GM23248 (cell line): ENCODE data around the gene C4BPA. TPM values are rescaled to one million over a fixed set of nuclear protein-coding genes. Genes with fewer than 3 reads are reported as not detected.

Source experiments
- DNase-seq: peaks from one replicate; pipeline ENCODE4 v3.0.0-alpha.2; 2015
- H2AFZ ChIP-seq: fragments of 200-600 bp; sonication (generic); 2 replicates; pipeline ENCODE4 v1.6.1; 2016; ENCODE audit warnings: antibody characterized with exemption
- H3F3A ChIP-seq: fragments of 200-600 bp; sonication (generic); 2 replicates; pipeline ENCODE4 v1.6.1; 2016; ENCODE audit warnings: mild to moderate bottlenecking, antibody characterized with exemption, mixed run types; ENCODE audit not compliant: insufficient read depth
- H3K27ac ChIP-seq: fragments of 200-600 bp; sonication (generic); 2 replicates; pipeline ENCODE4 v1.5.1; 2016; ENCODE audit warnings: mild to moderate bottlenecking
- H3K27me3 ChIP-seq: fragments of 200-600 bp; sonication (generic); replicated peaks from 2 replicates; pipeline ENCODE4 v1.6.1; 2016; ENCODE audit warnings: mild to moderate bottlenecking; ENCODE audit not compliant: insufficient read depth
- H3K36me3 ChIP-seq: fragments of 200-600 bp; sonication (generic); 2 replicates; pipeline ENCODE4 v1.6.1; 2016; ENCODE audit warnings: low read depth, mild to moderate bottlenecking
- H3K4me1 ChIP-seq: fragments of 200-600 bp; sonication (generic); 2 replicates; pipeline ENCODE4 v1.6.1; 2016; ENCODE audit warnings: mild to moderate bottlenecking; ENCODE audit not compliant: insufficient read depth
- H3K4me2 ChIP-seq: fragments of 200-600 bp; sonication (generic); one replicate; pipeline ENCODE4 v1.6.1; 2016; ENCODE audit warnings: mild to moderate bottlenecking; ENCODE audit not compliant: unreplicated experiment
- H3K4me3 ChIP-seq: fragments of 200-600 bp; sonication (generic); 2 replicates; pipeline ENCODE4 v1.5.1; 2016; ENCODE audit warnings: mild to moderate bottlenecking
- H3K79me2 ChIP-seq: fragments of 200-600 bp; sonication (generic); 2 replicates; pipeline ENCODE4 v1.6.1; 2016; ENCODE audit warnings: mild to moderate bottlenecking; ENCODE audit not compliant: insufficient read depth
- H3K9ac ChIP-seq: fragments of 200-600 bp; sonication (generic); 2 replicates; pipeline ENCODE4 v1.6.1; 2016; ENCODE audit warnings: mild to moderate bottlenecking
- H3K9me2 ChIP-seq: fragments of 200-600 bp; sonication (generic); 2 replicates; pipeline ENCODE4 v1.6.1; 2016; ENCODE audit warnings: mixed run types, mild to moderate bottlenecking, moderate library complexity; ENCODE audit not compliant: insufficient read depth
- H3K9me3 ChIP-seq: fragments of 200-600 bp; sonication (generic); one replicate; pipeline ENCODE4 v1.6.1; 2017; ENCODE audit warnings: low read depth
- H4K20me1 ChIP-seq: fragments of 200-600 bp; sonication (generic); 2 replicates; pipeline ENCODE4 v1.6.0; 2016; ENCODE audit not compliant: insufficient read depth
- EZH2 ChIP-seq: fragments of 200-600 bp; sonication (generic); IDR thresholded peaks from 2 replicates; pipeline ENCODE4 v1.6.1; 2018; ENCODE audit warnings: antibody characterized with exemption, mild to moderate bottlenecking; ENCODE audit not compliant: insufficient read depth, poor library complexity, severe bottlenecking
- EZH2phosphoT487 ChIP-seq: fragments of 200-600 bp; sonication (generic); IDR thresholded peaks from 2 replicates; pipeline ENCODE4 v1.6.1; 2018; ENCODE audit warnings: antibody characterized with exemption, moderate library complexity, mild to moderate bottlenecking, low read depth; ENCODE audit not compliant: insufficient read depth
- WGBS, 2 experiments: methylation state at CpG; one replicate each; pipeline ENCODE4 v1.1.6; 2015 to 2017; ENCODE audit warnings: low lambda C conversion rate in 2 of 2, low coverage in 1 of 2; ENCODE audit errors: missing lambda C conversion rate in 2 of 2; 5-methylcytosine and 5-hydroxymethylcytosine counted together
- in situ Hi-C: fragments of 300-500 bp; cut with MboI; formaldehyde crosslinking; loops from 2 replicates; pipeline ENCODE4 v1.15.0; 2020
- polyA plus RNA-seq: library from polyadenylated mRNA; unstranded; fragments of >200 nt; fragmentation: Nextera tagmentation; extraction: Ambion mirVana; gene quantifications from 2 replicates; pipeline ENCODE4 v1.2.1, GENCODE V29; 2016
- small RNA-seq: library from RNA; depleted of rRNA; stranded (forward); fragments of <200 nt; gene quantifications from one replicate; pipeline ENCODE3, GENCODE V24; 2014; ENCODE audit warnings: low read depth, low replicate concordance
- total RNA-seq: library from RNA; depleted of rRNA; stranded (reverse); fragments of >200 nt; shearing (Covaris generic); gene quantifications from 2 replicates; pipeline ENCODE4 v1.2.3, GENCODE V29; 2014; rRNA removed

Gene C4BPA
- total and polyA plus RNA-seq, 2 experiments from 2014 or later, result not detected

- no peak for TF ChIP-seq EZH2
- no peak for TF ChIP-seq EZH2phosphoT487
- Histone ChIP-seq H3K27ac (no peak overlapping the region), H3K9me2 (no peaks in the 10 kb centered on the region), H3K9ac (no peak overlapping the region), H2AFZ (no peak overlapping the region), H3K4me1 (no peaks in the 10 kb centered on the region), H3K27me3 (no peaks in the 10 kb centered on the region), H3K4me3 (no peak overlapping the region), H3K36me3 (no peaks in the 10 kb centered on the region), H3K4me2 (no peak overlapping the region), H3F3A (no peaks in the 10 kb centered on the region), H4K20me1 (no peaks in the 10 kb centered on the region), H3K79me2 (no peaks in the 10 kb centered on the region), H3K9me3 (no peaks in the 10 kb centered on the region)
- WGBS, 2 experiments, result 50 to 71% methylated on average over 1 of the region's 1 CpG
- in situ Hi-C loops, result no loop called here
- DNase-seq, result peak; percentile 9
These were observed 82.5 kb downstream of the C4BPA start for GRCh38 chr1:207186503-207186902.

- WGBS, 2 experiments, result 0 to 6% methylated on average over 1 of the region's 1 CpG
- in situ Hi-C loops, result no loop called here
These were observed 84.9 kb downstream of the C4BPA start for GRCh38 chr1:207188901-207189300.

GRCh38 chr1:207191061-207191460 is 87.0 kb downstream of the C4BPA start:
- H3K79me2 ChIP-seq, result no peaks in the 10 kb centered on the region
- no peaks in the 10 kb centered on the region for H3K36me3 ChIP-seq
- H4K20me1 ChIP-seq, result no peaks in the 10 kb centered on the region
- H3K27me3 ChIP-seq, result no peaks in the 10 kb centered on the region; the same call in 1 of the 2 replicates
- H3K9me3 ChIP-seq, result no peaks in the 10 kb centered on the region
- no peaks in the 10 kb centered on the region for H3K9me2 ChIP-seq
- TF ChIP-seq EZH2 (no peak), EZH2phosphoT487 (no peak)
- no peaks in the 10 kb centered on the region for H3F3A ChIP-seq
- H3K4me3 ChIP-seq, result no peak overlapping the region
- H3K27ac ChIP-seq, result no peak overlapping the region
- H3K4me1 ChIP-seq, result no peaks in the 10 kb centered on the region
- in situ Hi-C loops, result no loop called here
- H3K4me2 ChIP-seq, result no peak overlapping the region
- DNase-seq, result no peak
- no peak overlapping the region for H3K9ac ChIP-seq
- no peak overlapping the region for H2AFZ ChIP-seq

More at GRCh38 chr1:207188901-207189300, 84.9 kb downstream of the C4BPA start:
- Histone ChIP-seq H3K27me3 (no peaks in the 10 kb centered on the region), H3K27ac (no peak overlapping the region), H3K79me2 (no peaks in the 10 kb centered on the region), H3K9me2 (no peaks in the 10 kb centered on the region), H2AFZ (no peak overlapping the region), H3K4me3 (no peak overlapping the region), H3K36me3 (no peaks in the 10 kb centered on the region), H3F3A (no peaks in the 10 kb centered on the region), H3K9ac (no peak overlapping the region), H3K4me1 (no peaks in the 10 kb centered on the region), H4K20me1 (no peaks in the 10 kb centered on the region), H3K9me3 (no peaks in the 10 kb centered on the region), H3K4me2 (no peak overlapping the region)
- DNase-seq, result no peak
- TF ChIP-seq EZH2phosphoT487 (no peak), EZH2 (no peak)

GRCh38 chr1:207191776-207192175 is 87.7 kb downstream of the C4BPA start:
- TF ChIP-seq EZH2 (no peak), EZH2phosphoT487 (no peak)
- Histone ChIP-seq H3K27ac (no peak overlapping the region), H3K4me3 (no peak overlapping the region), H3K9me2 (no peaks in the 10 kb centered on the region), H3K27me3 (no peaks in the 10 kb centered on the region; the same call in 1 of the 2 replicates), H2AFZ (no peak overlapping the region), H3F3A (no peaks in the 10 kb centered on the region), H3K79me2 (no peaks in the 10 kb centered on the region), H4K20me1 (no peaks in the 10 kb centered on the region), H3K4me1 (no peaks in the 10 kb centered on the region), H3K9me3 (no peaks in the 10 kb centered on the region), H3K36me3 (no peaks in the 10 kb centered on the region), H3K4me2 (no peak overlapping the region), H3K9ac (no peak overlapping the region)
- 57 to 68% methylated on average over 3 of the region's 3 CpGs for WGBS, 2 experiments
- DNase-seq, result no peak
- in situ Hi-C loops, result no loop called here

- 48 to 49% methylated on average over 1 of the region's 1 CpG for WGBS, 2 experiments
- Histone ChIP-seq H3K9ac (no peak overlapping the region), H3K9me2 (no peaks in the 10 kb centered on the region), H3K36me3 (no peaks in the 10 kb centered on the region), H4K20me1 (no peaks in the 10 kb centered on the region), H3K4me2 (no peak overlapping the region), H3K4me3 (no peak overlapping the region), H3K79me2 (no peaks in the 10 kb centered on the region), H3F3A (no peaks in the 10 kb centered on the region), H3K27me3 (no peaks in the 10 kb centered on the region; the same call in 1 of the 2 replicates), H2AFZ (no peak overlapping the region), H3K4me1 (no peaks in the 10 kb centered on the region), H3K9me3 (no peaks in the 10 kb centered on the region), H3K27ac (no peak overlapping the region)
- DNase-seq, result no peak
- in situ Hi-C loops, result no loop called here
- TF ChIP-seq EZH2phosphoT487 (no peak), EZH2 (no peak)
These were observed 90.2 kb downstream of the C4BPA start for GRCh38 chr1:207194197-207194596.

Small RNA genes lying within 50 kb of the gene (small RNA-seq; reads per million reads assigned to genes)
- gene AL445493.1, result not detected

Other genes starting within 250 kb of the C4BPA start
- 0.25 TPM in 1 of 2 replicates, not detected in the other for gene IL20, start 238.6 kb upstream of the C4BPA start, total RNA-seq
- gene IL20, start 238.6 kb upstream of the C4BPA start, polyA plus RNA-seq, result not detected in 2 replicates
- 2.4 TPM in 1 of 2 replicates, not detected in the other for gene IL24, start 206.8 kb upstream of the C4BPA start, total RNA-seq
- 0.49 and 0.52 TPM in 2 replicates for gene IL24, start 206.8 kb upstream of the C4BPA start, polyA plus RNA-seq
- gene FCMR, start 182.3 kb upstream of the C4BPA start, total RNA-seq, result 1.2 TPM in 1 of 2 replicates, not detected in the other
- 0.94 and 2.3 TPM in 2 replicates for gene FCMR, start 182.3 kb upstream of the C4BPA start, polyA plus RNA-seq
- gene PIGR, start 157.8 kb upstream of the C4BPA start, total RNA-seq, result not detected in 2 replicates
- not detected in 2 replicates for gene PIGR, start 157.8 kb upstream of the C4BPA start, polyA plus RNA-seq
- gene FCAMR, start 133.8 kb upstream of the C4BPA start, total RNA-seq, result not detected in 2 replicates
- not detected in 2 replicates for gene FCAMR, start 133.8 kb upstream of the C4BPA start, polyA plus RNA-seq
- not detected in 2 replicates for gene C1orf116, start 71.5 kb upstream of the C4BPA start, total RNA-seq
- not detected in 2 replicates for gene C1orf116, start 71.5 kb upstream of the C4BPA start, polyA plus RNA-seq
- 6.7 and 7.8 TPM in 2 replicates for gene YOD1, start 53.0 kb upstream of the C4BPA start, total RNA-seq
- gene YOD1, start 53.0 kb upstream of the C4BPA start, polyA plus RNA-seq, result 2.4 TPM in 2 replicates
- gene PFKFB2, start 51.0 kb upstream of the C4BPA start, total RNA-seq, result 3.7 and 4.2 TPM in 2 replicates
- 1.2 and 1.6 TPM in 2 replicates for gene PFKFB2, start 51.0 kb upstream of the C4BPA start, polyA plus RNA-seq
- gene C4BPB, start 15.4 kb upstream of the C4BPA start, total RNA-seq, result not detected in 2 replicates
- not detected in 2 replicates for gene C4BPB, start 15.4 kb upstream of the C4BPA start, polyA plus RNA-seq
- gene CD55, start 217.4 kb downstream of the C4BPA start, total RNA-seq, result 39.2 and 54.7 TPM in 2 replicates
- gene CD55, start 217.4 kb downstream of the C4BPA start, polyA plus RNA-seq, result 52.8 and 54.8 TPM in 2 replicates